GM11168 (cell line): Measurements from ENCODE around the gene PRKG2.

ENCODE experiments used
- in situ Hi-C: fragments of 300-500 bp; cut with MboI; formaldehyde crosslinking; loops from one replicate; pipeline ENCODE4 v1.12.0; 2022; ENCODE audit warnings: low sequenced_read_pairs; ENCODE audit not compliant: unreplicated experiment

The PRKG2 gene

GRCh38 chr4:81106150-81106549 lies 108.9 kb downstream of the PRKG2 start:
- in situ Hi-C loops, result no loop called here

GRCh38 chr4:81102107-81102506 lies 112.9 kb downstream of the PRKG2 start:
- in situ Hi-C loops, result no loop called here

GRCh38 chr4:81096566-81096965 lies 118.5 kb downstream of the PRKG2 start:
- in situ Hi-C loops, result no loop called here

GRCh38 chr4:81095389-81095788 lies 119.6 kb downstream of the PRKG2 start:
- in situ Hi-C loops, result no loop called here

- in situ Hi-C loops, result no loop called here
These were observed 121.2 kb downstream of the PRKG2 start for GRCh38 chr4:81093720-81094401.

- in situ Hi-C loops, result no loop called here
These were observed 129.0 kb downstream of the PRKG2 start for GRCh38 chr4:81085979-81086378.

- in situ Hi-C loops, result no loop called here
These were observed 129.7 kb downstream of the PRKG2 start for GRCh38 chr4:81085291-81085690.

GRCh38 chr4:81084634-81085033 lies 130.4 kb downstream of the PRKG2 start:
- in situ Hi-C loops, result no loop called here

- in situ Hi-C loops, result no loop called here
These were observed 131.0 kb downstream of the PRKG2 start for GRCh38 chr4:81084029-81084428.

GRCh38 chr4:81081156-81081555 lies 133.9 kb downstream of the PRKG2 start:
- in situ Hi-C loops, result no loop called here

GRCh38 chr4:81071013-81071412 lies 144.0 kb downstream of the PRKG2 start:
- in situ Hi-C loops, result loop anchor here (10.0 kb wide), 2 partner anchors 174 to 284 kb away; no protein-coding TSS in a partner anchor

GRCh38 chr4:81069706-81070331 lies 145.2 kb downstream of the PRKG2 start:
- in situ Hi-C loops, result loop anchor here (10.0 kb wide), 2 partner anchors 175 to 285 kb away; no protein-coding TSS in a partner anchor

- in situ Hi-C loops, result no loop called here
These were observed 149.6 kb downstream of the PRKG2 start for GRCh38 chr4:81065446-81065845.

- in situ Hi-C loops, result no loop called here
These were observed 153.0 kb downstream of the PRKG2 start for GRCh38 chr4:81062001-81062400.

- in situ Hi-C loops, result no loop called here
These were observed 153.7 kb downstream of the PRKG2 start for GRCh38 chr4:81061344-81061730.

- in situ Hi-C loops, result no loop called here
These were observed 154.3 kb downstream of the PRKG2 start for GRCh38 chr4:81060587-81061343.

- in situ Hi-C loops, result no loop called here
These were observed 156.4 kb downstream of the PRKG2 start for GRCh38 chr4:81058621-81059020.

GRCh38 chr4:81052119-81053068 lies 162.6 kb downstream of the PRKG2 start:
- in situ Hi-C loops, result no loop called here

- in situ Hi-C loops, result loop anchor here (10.0 kb wide), 1 partner anchor 695 kb away; no protein-coding TSS in a partner anchor
These were observed 165.1 kb downstream of the PRKG2 start for GRCh38 chr4:81049907-81050306.

GRCh38 chr4:81049330-81049729 lies 165.7 kb downstream of the PRKG2 start:
- in situ Hi-C loops, result loop anchor here (10.0 kb wide), 1 partner anchor 695 kb away; no protein-coding TSS in a partner anchor
